OCI-LY3 (cell line): Measurements from ENCODE around the gene ZNF431.

Experiments
- EZH2phosphoT487 ChIP-seq: fragments of 200-600 bp; shearing (Covaris generic); IDR thresholded peaks from 2 replicates; pipeline ENCODE4 v1.6.1; 2018; ENCODE audit warnings: antibody characterized with exemption, mixed run types, low read depth
- TF ChIP-seq, protein P1 (sequence below): fragments of 200-600, 300-600 bp; sonication (generic); IDR thresholded peaks from 2 replicates; pipeline ENCODE4 v1.5.1; 2014; ENCODE audit warnings: antibody characterized with exemption, low read length, low read depth

DNA sequence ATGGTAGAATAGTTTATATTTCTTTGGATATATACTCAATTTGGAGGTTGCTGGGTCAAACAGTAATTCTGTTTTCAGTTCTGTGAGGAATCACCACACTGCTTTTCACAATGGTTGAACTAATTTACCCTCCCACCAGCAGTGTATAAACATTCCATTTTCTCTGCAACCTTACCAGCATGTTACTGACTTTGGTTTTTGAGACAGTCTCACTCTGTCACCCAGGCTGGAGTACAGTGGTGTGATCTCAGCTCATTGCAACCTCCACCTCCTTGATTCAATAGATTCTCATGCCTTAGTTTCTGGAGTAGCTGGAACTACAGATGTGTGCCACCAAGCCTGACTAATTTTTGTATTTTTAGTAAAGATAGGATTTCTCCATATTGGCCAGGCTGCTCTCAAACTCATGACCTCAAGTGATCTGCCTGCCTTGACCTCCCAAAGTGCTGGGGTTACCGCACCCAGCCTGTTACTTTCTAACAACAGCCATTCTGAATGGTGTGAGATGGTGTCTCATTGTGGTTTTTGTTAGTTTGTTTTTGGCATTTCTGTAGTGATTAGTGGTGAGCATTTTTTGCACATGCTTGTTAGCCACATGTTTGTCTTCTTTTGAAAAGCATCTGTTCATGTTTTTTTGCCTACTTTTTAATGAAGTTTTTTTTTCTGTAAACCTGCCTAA lies 47.4 kb upstream of the ZNF431 start:
- TF ChIP-seq, protein P1, sequence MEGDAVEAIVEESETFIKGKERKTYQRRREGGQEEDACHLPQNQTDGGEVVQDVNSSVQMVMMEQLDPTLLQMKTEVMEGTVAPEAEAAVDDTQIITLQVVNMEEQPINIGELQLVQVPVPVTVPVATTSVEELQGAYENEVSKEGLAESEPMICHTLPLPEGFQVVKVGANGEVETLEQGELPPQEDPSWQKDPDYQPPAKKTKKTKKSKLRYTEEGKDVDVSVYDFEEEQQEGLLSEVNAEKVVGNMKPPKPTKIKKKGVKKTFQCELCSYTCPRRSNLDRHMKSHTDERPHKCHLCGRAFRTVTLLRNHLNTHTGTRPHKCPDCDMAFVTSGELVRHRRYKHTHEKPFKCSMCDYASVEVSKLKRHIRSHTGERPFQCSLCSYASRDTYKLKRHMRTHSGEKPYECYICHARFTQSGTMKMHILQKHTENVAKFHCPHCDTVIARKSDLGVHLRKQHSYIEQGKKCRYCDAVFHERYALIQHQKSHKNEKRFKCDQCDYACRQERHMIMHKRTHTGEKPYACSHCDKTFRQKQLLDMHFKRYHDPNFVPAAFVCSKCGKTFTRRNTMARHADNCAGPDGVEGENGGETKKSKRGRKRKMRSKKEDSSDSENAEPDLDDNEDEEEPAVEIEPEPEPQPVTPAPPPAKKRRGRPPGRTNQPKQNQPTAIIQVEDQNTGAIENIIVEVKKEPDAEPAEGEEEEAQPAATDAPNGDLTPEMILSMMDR, result no peak
- no peak for TF ChIP-seq EZH2phosphoT487
